Measurements from ENCODE around the gene CDK7. TPM values are rescaled to one million over a fixed set of nuclear protein-coding genes. Genes with fewer than 3 reads are reported as not detected.

CDK7 gene
- total and polyA plus RNA-seq, 12 donors = 10.5 to 17.9 (median 13.7) TPM

DNA sequence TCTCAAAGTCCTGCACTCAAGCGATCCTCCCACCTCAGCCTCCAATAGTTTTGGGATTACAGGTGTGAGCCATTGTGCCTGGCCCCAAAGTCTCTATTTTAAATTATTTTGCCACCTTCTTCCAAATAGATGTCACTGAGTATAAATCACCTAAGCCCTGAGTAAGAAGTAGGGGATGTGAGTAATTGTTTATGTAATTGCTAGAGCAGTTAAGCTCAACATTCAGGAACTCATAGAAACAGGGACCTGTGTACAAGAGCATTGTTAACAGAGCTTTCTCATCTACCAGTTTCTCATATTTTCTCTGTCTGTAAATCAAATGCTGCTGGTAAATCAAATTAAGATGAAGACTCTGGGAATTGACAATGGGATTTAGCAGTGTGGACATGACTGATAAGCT, 26.3 kb downstream of the CDK7 start:
- Histone ChIP-seq H3K4me3 (no peak overlapping the region), H3K9me3 (no peaks in the 10 kb centered on the region), H3K4me1 (no peaks in the 10 kb centered on the region), H3K27me3 (no peaks in the 10 kb centered on the region), H3K36me3 (peaks cover 0 to 97% (median 47%) of the 10 kb centered on the region in 9 donors), H3K27ac (no peak overlapping the region)
- ATAC-seq (no peak), DNase-seq (no peak)
- WGBS, 2 donors = 96 to 100% methylated on average over 1 of the region's 1 CpG
- intact Hi-C loops (cut with DNase I) = loop anchor here in 1 of 10 donors (10.0 kb wide), 1 partner anchor 74 kb away; the partner anchor contains the start of gene CCDC125
- TF ChIP-seq, protein P1, sequence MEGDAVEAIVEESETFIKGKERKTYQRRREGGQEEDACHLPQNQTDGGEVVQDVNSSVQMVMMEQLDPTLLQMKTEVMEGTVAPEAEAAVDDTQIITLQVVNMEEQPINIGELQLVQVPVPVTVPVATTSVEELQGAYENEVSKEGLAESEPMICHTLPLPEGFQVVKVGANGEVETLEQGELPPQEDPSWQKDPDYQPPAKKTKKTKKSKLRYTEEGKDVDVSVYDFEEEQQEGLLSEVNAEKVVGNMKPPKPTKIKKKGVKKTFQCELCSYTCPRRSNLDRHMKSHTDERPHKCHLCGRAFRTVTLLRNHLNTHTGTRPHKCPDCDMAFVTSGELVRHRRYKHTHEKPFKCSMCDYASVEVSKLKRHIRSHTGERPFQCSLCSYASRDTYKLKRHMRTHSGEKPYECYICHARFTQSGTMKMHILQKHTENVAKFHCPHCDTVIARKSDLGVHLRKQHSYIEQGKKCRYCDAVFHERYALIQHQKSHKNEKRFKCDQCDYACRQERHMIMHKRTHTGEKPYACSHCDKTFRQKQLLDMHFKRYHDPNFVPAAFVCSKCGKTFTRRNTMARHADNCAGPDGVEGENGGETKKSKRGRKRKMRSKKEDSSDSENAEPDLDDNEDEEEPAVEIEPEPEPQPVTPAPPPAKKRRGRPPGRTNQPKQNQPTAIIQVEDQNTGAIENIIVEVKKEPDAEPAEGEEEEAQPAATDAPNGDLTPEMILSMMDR (IDR thresholded peaks at IDR 0.05) = no peak

DNA sequence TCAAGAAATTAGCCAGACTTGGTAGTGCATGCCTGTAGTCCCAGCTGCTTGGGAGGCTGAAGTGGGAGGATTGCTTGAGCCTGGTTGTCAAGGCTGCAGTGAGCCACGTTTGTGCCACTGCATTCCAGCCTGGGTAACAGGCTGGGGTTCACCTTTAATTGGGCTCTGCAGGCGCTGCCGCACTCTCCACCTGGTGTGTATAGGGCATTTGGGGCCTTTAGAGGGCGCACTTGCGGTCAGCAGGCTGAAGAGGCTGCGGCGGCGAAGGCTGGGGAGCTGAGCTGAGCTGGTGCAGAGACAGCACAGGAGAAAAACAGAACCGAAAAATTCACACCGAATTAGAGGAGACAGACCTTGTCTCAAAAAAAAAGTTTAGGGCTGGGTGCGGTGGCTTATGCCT, 31.2 kb downstream of the CDK7 start:
- TF ChIP-seq, protein P1 (IDR thresholded peaks at IDR 0.05) = peak in 2 of 9 donors; percentile 21 to 28
- no peak overlapping the region for H3K27ac ChIP-seq
- no peak for ATAC-seq
- H3K4me3 ChIP-seq = no peak overlapping the region
- DNase-seq = no peak
- H3K9me3 ChIP-seq = no peaks in the 10 kb centered on the region
- WGBS, 2 donors = 80 to 86% methylated on average over 11 of the region's 11 CpGs
- peaks cover 0 to 92% (median 34%) of the 10 kb centered on the region in 9 donors for H3K36me3 ChIP-seq
- H3K27me3 ChIP-seq = no peaks in the 10 kb centered on the region
- H3K4me1 ChIP-seq = peaks cover 0 to 1% (median 0%) of the 10 kb centered on the region in 9 donors
- intact Hi-C loops (cut with DNase I) = loop anchor here in 1 of 10 donors (10.0 kb wide), 1 partner anchor 69 kb away; the partner anchor contains the start of gene CCDC125

DNA sequence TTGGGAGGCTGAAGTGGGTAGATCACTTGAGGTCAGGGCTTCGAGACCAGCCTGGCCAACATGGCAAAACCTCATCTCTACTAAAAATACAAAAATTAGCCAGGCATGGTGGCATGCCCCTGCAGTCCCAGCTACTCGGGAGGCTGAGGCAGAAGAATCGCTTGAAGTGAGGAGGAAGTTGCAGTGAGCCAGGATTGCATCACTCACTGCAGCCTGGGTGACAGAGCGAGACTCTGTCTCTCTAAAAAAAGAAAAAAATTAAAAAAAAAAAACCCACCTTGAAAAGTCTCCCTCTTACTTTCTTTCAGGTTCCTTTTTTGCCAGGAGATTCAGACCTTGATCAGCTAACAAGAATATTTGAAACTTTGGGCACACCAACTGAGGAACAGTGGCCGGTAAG, 34.2 kb downstream of the CDK7 start:
- no peaks in the 10 kb centered on the region for H3K27me3 ChIP-seq
- intact Hi-C loops (cut with DNase I) = loop anchor here in 1 of 10 donors (10.0 kb wide), 1 partner anchor 66 kb away; the partner anchor contains the start of gene CCDC125
- TF ChIP-seq, protein P1 (IDR thresholded peaks at IDR 0.05) = no peak
- 90 to 96% methylated on average over 5 of the region's 5 CpGs for WGBS, 2 donors
- no peak for ATAC-seq
- H3K27ac ChIP-seq = no peak overlapping the region
- peaks cover 0 to 9% (median 0%) of the 10 kb centered on the region in 9 donors for H3K4me1 ChIP-seq
- DNase-seq = no peak
- H3K4me3 ChIP-seq = no peak overlapping the region
- peaks cover 0 to 90% (median 18%) of the 10 kb centered on the region in 9 donors for H3K36me3 ChIP-seq
- no peaks in the 10 kb centered on the region for H3K9me3 ChIP-seq

DNA sequence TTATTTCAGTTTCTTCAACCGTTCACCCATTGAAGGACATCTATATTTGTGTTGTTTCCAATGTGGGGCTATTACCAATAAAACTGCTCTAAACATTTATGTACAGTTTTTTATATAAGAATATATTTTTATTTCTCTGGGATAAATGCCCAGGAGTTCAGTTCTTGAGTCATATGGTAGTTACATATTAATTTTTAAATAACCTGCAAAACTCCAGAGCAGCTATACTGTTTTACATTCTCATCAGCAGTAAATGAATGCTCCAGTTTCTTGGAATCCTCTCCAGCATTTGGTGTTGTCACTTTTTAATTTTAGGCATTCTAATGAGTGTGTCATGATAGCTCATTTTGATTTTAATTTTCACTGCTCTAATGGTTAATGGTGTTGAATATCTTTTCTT, 36.2 kb downstream of the CDK7 start:
- intact Hi-C loops (cut with DNase I) = loop anchor here in 1 of 10 donors (10.0 kb wide), 1 partner anchor 156 kb away; no protein-coding TSS in a partner anchor
- no peaks in the 10 kb centered on the region for H3K9me3 ChIP-seq
- ATAC-seq (no peak), DNase-seq (no peak)
- H3K36me3 ChIP-seq = peaks cover 0 to 84% (median 20%) of the 10 kb centered on the region in 9 donors
- H3K27me3 ChIP-seq = no peaks in the 10 kb centered on the region
- no peak overlapping the region for H3K4me3 ChIP-seq
- no peak overlapping the region for H3K27ac ChIP-seq
- peaks cover 0 to 9% (median 0%) of the 10 kb centered on the region in 9 donors for H3K4me1 ChIP-seq
- TF ChIP-seq, protein P1 (IDR thresholded peaks at IDR 0.05) = no peak
- WGBS, 2 donors = 84% methylated on average over 1 of the region's 1 CpG

Data from heart right ventricle (tissue), 16 donors.